Upper lobe of left lung (tissue), 6 donors: Measurements from ENCODE around the gene PTPRM. TPM values are rescaled to one million over a fixed set of nuclear protein-coding genes. Genes with fewer than 3 reads are reported as not detected.

Source experiments
- ATAC-seq, 2 donors: fragments of 200-7000 bp; cut with Tn5 transposase; one replicate each; pipeline ENCODE4 v1.9.1; 2022; ENCODE audit warnings: mild to moderate bottlenecking in 2 of 2, moderate library complexity in 2 of 2; ENCODE audit not compliant: low FRiP score in 2 of 2
- DNase-seq, 2 donors: peaks; one replicate each; pipeline ENCODE4 v3.0.0-alpha.2; 2019 to 2020
- H3K27ac ChIP-seq, 4 donors: fragments of 200-600 bp; sonication (generic); one replicate each; pipeline ENCODE4 v1.5.1; 2016 to 2019
- H3K27me3 ChIP-seq, 4 donors: fragments of 200-600 bp; sonication (generic); one replicate each; pipeline ENCODE4 v1.5.1; 2017 to 2019
- H3K36me3 ChIP-seq, 4 donors: fragments of 200-600 bp; sonication (generic); one replicate each; pipeline ENCODE4 v1.5.1; 2016 to 2019
- H3K4me1 ChIP-seq, 4 donors: fragments of 200-600 bp; sonication (generic); one replicate each; pipeline ENCODE4 v1.5.1; 2018 to 2019
- H3K4me3 ChIP-seq, 4 donors: fragments of 200-600 bp; sonication (generic); one replicate each; pipeline ENCODE4 v1.5.1; 2017 to 2019; ENCODE audit warnings: mild to moderate bottlenecking in 2 of 4, moderate library complexity in 1 of 4
- H3K9me3 ChIP-seq, 4 donors: fragments of 200-600 bp; sonication (generic); one replicate each; pipeline ENCODE4 v1.5.1; 2018 to 2019
- CTCF ChIP-seq, 6 experiments: fragments of 450-650 bp in 4 of 6; fragments of 200-600 bp in 2 of 6; sonication (generic) in 2 of 6; IDR thresholded peaks; one replicate each; pipeline ENCODE4 v1.5.1; 2016 to 2019; ENCODE audit warnings: antibody characterized with exemption in 6 of 6
- EP300 ChIP-seq, 4 donors: sonication (generic); formaldehyde crosslinking; IDR thresholded peaks; one replicate each; pipeline ENCODE4 v1.5.1; 2017; ENCODE audit warnings: antibody characterized with exemption in 4 of 4, control low read depth in 2 of 4
- POLR2A ChIP-seq, 4 donors: fragments of 450-650 bp; IDR thresholded peaks; one replicate each; pipeline ENCODE4 v1.5.1; 2016 to 2017; ENCODE audit warnings: antibody characterized with exemption in 4 of 4, mild to moderate bottlenecking in 2 of 4
- POLR2AphosphoS5 ChIP-seq, 2 donors: sonication (generic); formaldehyde crosslinking; IDR thresholded peaks; one replicate each; pipeline ENCODE4 v1.5.1; 2017; ENCODE audit warnings: antibody characterized with exemption in 2 of 2
- WGBS, 2 donors: methylation state at CpG; one replicate each; pipeline ENCODE4 v1.1.5; 2017 to 2018; 5-methylcytosine and 5-hydroxymethylcytosine counted together
- total RNA-seq, 6 donors: library from RNA; depleted of rRNA in 4 of 6; stranded (reverse); fragments of >200 nt in 4 of 6; gene quantifications; one replicate each; pipeline versions ENCODE4 v1.1.0 to v1.2.1, GENCODE V29; 2016 to 2021
- donor health status: DM: no; HTN: no; CAD: no; lungs with moderate emphysema.
- donor health status: DM: no; HTN: yes; CAD: no; lungs with severe emphysema.

Gene PTPRM
- total RNA-seq, 6 donors from 2014 or later = 82.0 to 201 (median 154) TPM

GRCh38 chr18:7725897-7726296 is 158.8 kb downstream of the PTPRM start:
- no peaks in the 10 kb centered on the region for H3K27me3 ChIP-seq
- H3K4me3 ChIP-seq = no peak overlapping the region
- TF ChIP-seq EP300 (IDR thresholded peaks at IDR 0.05) = no peak
- TF ChIP-seq POLR2AphosphoS5 (IDR thresholded peaks at IDR 0.05) = no peak
- no peak for TF ChIP-seq POLR2A (IDR thresholded peaks at IDR 0.05)
- no peak for TF ChIP-seq CTCF (IDR thresholded peaks at IDR 0.05)
- H3K4me1 ChIP-seq = peaks cover 0 to 9% (median 4%) of the 10 kb centered on the region in 4 donors
- no peak for ATAC-seq
- no peaks in the 10 kb centered on the region for H3K36me3 ChIP-seq
- DNase-seq = peak in 1 of 2 donors; percentile 29
- WGBS, 2 donors = 89 to 93% methylated on average over 10 of the region's 10 CpGs
- no peaks in the 10 kb centered on the region for H3K9me3 ChIP-seq
- H3K27ac ChIP-seq = no peak overlapping the region

GRCh38 chr18:7726522-7726921 is 159.4 kb downstream of the PTPRM start:
- TF ChIP-seq EP300 (IDR thresholded peaks at IDR 0.05) = no peak
- TF ChIP-seq CTCF (IDR thresholded peaks at IDR 0.05) = no peak
- TF ChIP-seq POLR2AphosphoS5 (IDR thresholded peaks at IDR 0.05) = no peak
- TF ChIP-seq POLR2A (IDR thresholded peaks at IDR 0.05) = no peak
- H3K27me3 ChIP-seq = no peaks in the 10 kb centered on the region
- H3K9me3 ChIP-seq = no peaks in the 10 kb centered on the region
- H3K36me3 ChIP-seq = no peaks in the 10 kb centered on the region
- H3K4me1 ChIP-seq = peaks cover 0 to 9% (median 4%) of the 10 kb centered on the region in 4 donors
- H3K4me3 ChIP-seq = no peak overlapping the region
- H3K27ac ChIP-seq = no peak overlapping the region
- ATAC-seq (no peak), DNase-seq (no peak)
- 48 to 61% methylated on average over 2 of the region's 2 CpGs for WGBS, 2 donors

- H3K36me3 ChIP-seq = no peaks in the 10 kb centered on the region
- no peak for DNase-seq
- no peak overlapping the region for H3K4me3 ChIP-seq
- no peaks in the 10 kb centered on the region for H3K9me3 ChIP-seq
- no peaks in the 10 kb centered on the region for H3K27me3 ChIP-seq
- TF ChIP-seq EP300 (IDR thresholded peaks at IDR 0.05) (no peak), CTCF (IDR thresholded peaks at IDR 0.05) (no peak), POLR2A (IDR thresholded peaks at IDR 0.05) (no peak), POLR2AphosphoS5 (IDR thresholded peaks at IDR 0.05) (no peak)
- 63 to 68% methylated on average over 2 of the region's 2 CpGs for WGBS, 2 donors
- ATAC-seq = no peak
- no peak overlapping the region for H3K27ac ChIP-seq
- H3K4me1 ChIP-seq = peaks cover 0 to 9% (median 4%) of the 10 kb centered on the region in 4 donors
Measured at GRCh38 chr18:7727361-7728076, 160.4 kb downstream of the PTPRM start.

GRCh38 chr18:7728297-7728696 is 161.2 kb downstream of the PTPRM start:
- Histone ChIP-seq H3K4me3 (no peak overlapping the region), H3K4me1 (peaks cover 0 to 9% (median 4%) of the 10 kb centered on the region in 4 donors), H3K27me3 (no peaks in the 10 kb centered on the region), H3K27ac (no peak overlapping the region), H3K36me3 (no peaks in the 10 kb centered on the region), H3K9me3 (peaks cover 0 to 5% (median 0%) of the 10 kb centered on the region in 4 donors)
- ATAC-seq (no peak), DNase-seq (no peak)
- TF ChIP-seq POLR2A (IDR thresholded peaks at IDR 0.05) (no peak), EP300 (IDR thresholded peaks at IDR 0.05) (no peak), POLR2AphosphoS5 (IDR thresholded peaks at IDR 0.05) (no peak), CTCF (IDR thresholded peaks at IDR 0.05) (no peak)
- 94 to 98% methylated on average over 4 of the region's 4 CpGs for WGBS, 2 donors

- TF ChIP-seq EP300 (IDR thresholded peaks at IDR 0.05) (no peak), POLR2A (IDR thresholded peaks at IDR 0.05) (no peak), POLR2AphosphoS5 (IDR thresholded peaks at IDR 0.05) (no peak), CTCF (IDR thresholded peaks at IDR 0.05) (no peak)
- Histone ChIP-seq H3K4me3 (no peak overlapping the region), H3K9me3 (peaks cover 0 to 5% (median 0%) of the 10 kb centered on the region in 4 donors), H3K36me3 (no peaks in the 10 kb centered on the region), H3K27ac (no peak overlapping the region), H3K27me3 (no peaks in the 10 kb centered on the region), H3K4me1 (peaks cover 0 to 9% (median 4%) of the 10 kb centered on the region in 4 donors)
- 67 to 71% methylated on average over 3 of the region's 3 CpGs for WGBS, 2 donors
- DNase-seq (no peak), ATAC-seq (no peak)
Measured at GRCh38 chr18:7729868-7730267, 162.8 kb downstream of the PTPRM start.
